Epithelial cell of proximal tubule (primary cell): ENCODE measurements around the gene ZNF469. TPM values are rescaled to one million over a fixed set of nuclear protein-coding genes. Genes with fewer than 3 reads are reported as not detected.

Source experiments
- DNase-seq: peaks from one replicate; pipeline ENCODE4 v3.0.0-alpha.2; 2011; ENCODE audit warnings: low read depth
- H3K4me3 ChIP-seq: 2 replicates; pipeline ENCODE4 v1.5.1; 2011; ENCODE audit warnings: low read depth, mild to moderate bottlenecking, low read length
- total RNA-seq: library from RNA; depleted of rRNA; stranded (reverse); fragments of >200 nt; gene quantifications from 2 replicates; pipeline ENCODE4 v1.2.3, GENCODE V29; 2015
- TF ChIP-seq, protein P1 (sequence below): conservative IDR thresholded peaks from 2 replicates; pipeline ENCODE4 v1.5.1; 2012; ENCODE audit warnings: low read depth, mild to moderate bottlenecking, low read length

Gene ZNF469
- total RNA-seq, 1 donor from 2014 or later = 2.2 TPM

DNA sequence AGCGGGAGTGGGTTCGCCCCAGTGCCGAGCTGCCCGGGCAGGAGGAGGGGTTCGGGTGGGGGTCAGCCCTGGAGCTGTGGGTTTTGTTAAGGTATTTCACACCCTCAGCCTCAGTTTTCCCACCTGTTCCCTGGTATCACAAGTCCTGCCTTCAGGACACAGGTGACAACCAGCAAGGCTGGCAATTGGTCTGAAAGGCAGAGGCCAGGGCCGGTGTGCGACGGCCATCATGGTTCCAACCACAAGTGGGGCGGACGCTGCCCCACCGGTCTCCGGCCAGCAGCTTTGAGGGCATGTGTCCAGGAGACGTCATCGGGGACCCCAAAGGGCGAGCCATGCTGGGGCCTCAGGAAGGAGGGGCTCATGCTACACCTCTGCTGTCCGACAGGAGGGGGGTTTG is 10.8 kb downstream of the ZNF469 start:
- no peak overlapping the region for H3K4me3 ChIP-seq
- TF ChIP-seq, protein P1, sequence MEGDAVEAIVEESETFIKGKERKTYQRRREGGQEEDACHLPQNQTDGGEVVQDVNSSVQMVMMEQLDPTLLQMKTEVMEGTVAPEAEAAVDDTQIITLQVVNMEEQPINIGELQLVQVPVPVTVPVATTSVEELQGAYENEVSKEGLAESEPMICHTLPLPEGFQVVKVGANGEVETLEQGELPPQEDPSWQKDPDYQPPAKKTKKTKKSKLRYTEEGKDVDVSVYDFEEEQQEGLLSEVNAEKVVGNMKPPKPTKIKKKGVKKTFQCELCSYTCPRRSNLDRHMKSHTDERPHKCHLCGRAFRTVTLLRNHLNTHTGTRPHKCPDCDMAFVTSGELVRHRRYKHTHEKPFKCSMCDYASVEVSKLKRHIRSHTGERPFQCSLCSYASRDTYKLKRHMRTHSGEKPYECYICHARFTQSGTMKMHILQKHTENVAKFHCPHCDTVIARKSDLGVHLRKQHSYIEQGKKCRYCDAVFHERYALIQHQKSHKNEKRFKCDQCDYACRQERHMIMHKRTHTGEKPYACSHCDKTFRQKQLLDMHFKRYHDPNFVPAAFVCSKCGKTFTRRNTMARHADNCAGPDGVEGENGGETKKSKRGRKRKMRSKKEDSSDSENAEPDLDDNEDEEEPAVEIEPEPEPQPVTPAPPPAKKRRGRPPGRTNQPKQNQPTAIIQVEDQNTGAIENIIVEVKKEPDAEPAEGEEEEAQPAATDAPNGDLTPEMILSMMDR = no peak
- DNase-seq = no peak

DNA sequence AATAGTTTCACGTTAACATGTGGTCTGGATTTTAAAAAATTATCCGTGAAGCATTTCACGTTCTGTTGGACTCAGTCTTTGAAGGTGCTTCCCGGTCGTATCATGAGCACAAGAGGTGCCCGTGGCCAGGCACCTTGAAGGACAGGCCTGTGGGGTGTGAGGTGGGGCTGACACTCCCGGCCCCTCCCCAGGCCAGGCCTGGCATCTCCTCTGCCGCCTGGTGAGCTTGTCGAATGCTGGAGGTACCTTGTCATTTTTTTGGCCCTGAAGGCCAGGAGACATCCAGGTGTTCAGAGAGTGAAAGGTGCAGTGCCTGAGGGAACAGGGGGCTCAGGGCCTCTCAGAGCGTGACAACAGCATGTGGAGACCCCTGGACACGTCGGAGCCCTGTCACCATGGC is 11.7 kb downstream of the ZNF469 start:
- DNase-seq = no peak
- TF ChIP-seq, protein P1 = no peak
- H3K4me3 ChIP-seq = no peak overlapping the region

DNA sequence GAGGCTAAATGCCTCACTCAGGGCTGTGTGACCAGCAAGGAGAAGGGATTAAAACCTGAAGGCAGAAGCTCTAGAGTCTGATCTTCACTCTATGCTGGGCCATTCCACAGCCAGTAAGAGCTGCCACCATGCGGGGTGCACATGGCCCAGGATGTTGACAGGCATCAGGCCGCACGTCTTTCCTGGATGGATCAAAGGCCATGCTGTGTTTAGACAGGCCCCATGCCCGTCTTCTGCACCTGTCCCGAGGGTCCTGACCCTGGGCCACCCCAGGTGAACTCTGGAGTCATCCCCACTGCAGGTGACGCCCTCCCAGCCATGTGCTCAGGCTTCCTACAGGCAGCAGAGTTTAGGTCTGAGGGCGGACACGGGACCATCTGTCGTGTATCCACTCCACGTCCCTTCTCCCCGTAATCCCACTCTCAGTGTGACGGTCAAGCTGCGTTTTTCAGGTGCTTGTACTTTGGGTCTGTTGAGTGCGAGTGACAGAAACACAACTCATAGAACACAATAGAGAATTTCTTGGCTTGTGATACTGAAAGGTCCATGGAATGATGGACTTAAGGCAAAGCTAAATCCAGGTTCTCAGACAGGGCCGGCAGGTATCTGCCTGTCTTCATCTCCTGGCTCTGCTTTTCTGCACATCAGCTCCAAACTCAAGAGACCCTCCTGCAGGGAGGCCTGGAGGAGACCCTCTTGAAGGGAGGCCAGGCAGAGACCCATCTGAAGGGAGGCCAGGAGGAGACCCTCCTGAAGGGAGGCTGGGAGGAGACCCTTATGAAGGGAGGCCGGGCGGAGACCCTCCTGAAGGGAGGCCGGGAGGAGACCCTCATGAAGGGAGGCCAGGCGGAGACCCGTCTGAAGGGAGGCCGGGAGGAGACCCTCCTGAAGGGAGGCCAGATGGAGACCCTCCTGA is 13.2 kb downstream of the ZNF469 start:
- TF ChIP-seq, protein P1 = no peak
- H3K4me3 ChIP-seq = no peak overlapping the region
- DNase-seq = no peak

DNA sequence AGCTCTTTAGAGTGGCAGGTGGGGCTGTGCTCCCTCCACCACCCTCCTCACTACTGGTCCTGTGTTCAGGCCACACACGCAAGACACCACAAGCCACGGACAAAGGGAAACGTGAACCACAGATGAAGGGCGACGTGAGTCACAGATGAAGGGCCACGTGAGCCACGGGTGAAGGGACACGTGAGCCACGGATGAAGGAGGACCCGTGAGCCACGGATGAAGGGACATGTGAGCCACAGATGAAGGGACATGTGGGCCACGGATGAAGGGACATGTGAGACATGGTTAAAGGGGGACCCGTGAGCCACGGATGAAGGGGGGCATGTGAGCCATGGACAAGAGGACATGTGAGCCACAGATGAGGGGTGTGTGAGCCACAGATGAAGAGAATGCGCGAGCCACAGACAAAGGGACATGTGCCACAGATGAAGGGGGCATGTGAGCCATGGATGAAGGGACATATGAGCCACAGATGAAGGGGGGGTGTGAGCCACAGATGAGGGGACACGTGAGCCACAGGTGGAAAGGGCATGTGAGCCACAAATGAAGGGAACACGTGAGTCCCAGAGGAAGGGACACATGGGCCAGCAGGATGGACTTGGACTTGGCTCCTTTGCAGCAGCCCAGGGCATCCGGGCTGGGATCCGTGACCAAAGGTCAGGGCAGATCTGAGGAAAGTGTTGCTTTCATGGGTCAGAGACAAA is 15.6 kb downstream of the ZNF469 start:
- no peak overlapping the region for H3K4me3 ChIP-seq
- TF ChIP-seq, protein P1 = no peak
- DNase-seq = no peak

DNA sequence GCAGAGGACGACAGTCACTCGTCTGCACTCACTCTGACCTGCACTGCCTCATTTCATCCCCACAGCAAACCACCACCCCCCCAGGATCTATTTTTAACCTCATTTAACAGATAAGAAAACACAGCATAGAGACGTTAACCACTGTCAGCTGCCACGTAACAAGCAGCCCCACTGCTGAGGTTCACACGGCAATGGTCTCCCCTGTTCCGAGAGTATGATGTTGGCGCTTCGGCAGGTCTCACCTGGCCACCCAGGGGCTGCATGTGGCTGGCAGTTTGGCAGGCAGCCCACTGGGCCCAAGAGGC is 16.1 kb downstream of the ZNF469 start:
- DNase-seq = no peak
- TF ChIP-seq, protein P1 = no peak

DNA sequence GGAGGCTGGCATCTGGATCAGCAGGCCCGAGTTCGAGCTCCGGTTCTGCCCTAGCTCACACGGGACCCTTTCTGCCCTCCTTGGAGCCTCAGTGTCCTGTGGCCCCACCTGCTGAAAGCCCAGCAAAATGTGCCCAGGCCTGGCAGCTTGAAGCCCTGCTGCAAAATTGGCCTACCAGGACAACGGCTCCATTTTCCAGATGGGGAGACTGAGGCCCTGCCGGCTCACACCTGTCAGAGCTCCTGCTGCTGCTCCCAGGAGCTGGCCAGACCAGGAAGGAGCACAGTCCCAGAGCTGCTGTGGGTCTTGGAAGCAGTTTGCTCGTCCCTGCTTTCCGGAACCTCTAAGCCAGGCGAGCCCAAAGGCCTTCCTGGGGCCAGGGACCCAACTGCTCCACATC is 17.4 kb downstream of the ZNF469 start:
- no peak for DNase-seq
- H3K4me3 ChIP-seq = no peak overlapping the region

More for the DNA sequence above, 16.1 kb downstream of the ZNF469 start:
- no peak overlapping the region for H3K4me3 ChIP-seq

More for the DNA sequence above, 17.4 kb downstream of the ZNF469 start:
- TF ChIP-seq, protein P1 = no peak
